ENCODE measurements around the gene DNAJB8. TPM values are rescaled to one million over a fixed set of nuclear protein-coding genes. Genes with fewer than 3 reads are reported as not detected.
A peak's percentile ranks its signal among the peaks of the same experiment; 100 is the strongest.

The DNAJB8 gene
- total RNA-seq, 2 donors from 2014 or later: not detected

DNA sequence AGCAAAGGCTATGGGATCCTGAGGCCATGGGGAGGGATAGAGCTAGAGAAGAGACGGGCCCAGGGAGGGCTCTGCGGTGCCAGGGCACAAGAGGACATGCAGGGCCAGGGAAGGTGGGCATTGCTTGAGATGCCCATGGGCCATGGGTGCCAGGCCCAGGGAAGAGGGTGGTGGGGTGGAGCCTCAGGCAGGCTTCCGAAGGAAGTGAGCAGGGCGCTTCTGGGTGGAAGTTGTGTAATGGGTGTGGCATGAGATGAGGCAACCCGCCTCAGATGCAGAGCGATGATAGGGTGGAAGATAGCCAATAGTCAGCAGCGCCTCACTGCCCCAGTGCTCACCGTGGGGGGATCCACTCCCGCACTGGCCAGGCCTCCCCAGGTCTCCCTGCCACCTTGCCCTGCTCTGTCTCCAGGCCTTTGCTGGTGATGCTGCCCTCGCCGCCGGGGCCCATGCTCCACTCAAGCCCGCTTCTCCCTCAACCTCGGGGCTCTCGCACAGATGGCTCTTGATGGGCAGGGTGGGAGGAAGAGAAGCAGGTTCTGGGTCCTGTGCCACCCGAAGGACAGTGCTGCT, 51.4 kb downstream of the DNAJB8 start:
- Histone ChIP-seq H3K9ac (ENCODE audit: extremely low read depth, low read length, poor library complexity, severe bottlenecking) (no peak overlapping the region), H3K4me1 (ENCODE audit: control insufficient read depth, insufficient read depth, low read length) (peaks cover 12% of the 10 kb centered on the region), H3K36me3 (ENCODE audit: control insufficient read depth, insufficient read depth, low read length) (no peaks in the 10 kb centered on the region), H3K4me3 (ENCODE audit: low read length) (no peak overlapping the region), H3K27me3 (ENCODE audit: control insufficient read depth, insufficient read depth, low read length, poor library complexity, severe bottlenecking) (no peaks in the 10 kb centered on the region), H3K27ac (ENCODE audit: low read depth, low read length) (no peak overlapping the region), H3K9me3 (ENCODE audit: control insufficient read depth, low read length) (no peaks in the 10 kb centered on the region)
- TF ChIP-seq, protein P1, sequence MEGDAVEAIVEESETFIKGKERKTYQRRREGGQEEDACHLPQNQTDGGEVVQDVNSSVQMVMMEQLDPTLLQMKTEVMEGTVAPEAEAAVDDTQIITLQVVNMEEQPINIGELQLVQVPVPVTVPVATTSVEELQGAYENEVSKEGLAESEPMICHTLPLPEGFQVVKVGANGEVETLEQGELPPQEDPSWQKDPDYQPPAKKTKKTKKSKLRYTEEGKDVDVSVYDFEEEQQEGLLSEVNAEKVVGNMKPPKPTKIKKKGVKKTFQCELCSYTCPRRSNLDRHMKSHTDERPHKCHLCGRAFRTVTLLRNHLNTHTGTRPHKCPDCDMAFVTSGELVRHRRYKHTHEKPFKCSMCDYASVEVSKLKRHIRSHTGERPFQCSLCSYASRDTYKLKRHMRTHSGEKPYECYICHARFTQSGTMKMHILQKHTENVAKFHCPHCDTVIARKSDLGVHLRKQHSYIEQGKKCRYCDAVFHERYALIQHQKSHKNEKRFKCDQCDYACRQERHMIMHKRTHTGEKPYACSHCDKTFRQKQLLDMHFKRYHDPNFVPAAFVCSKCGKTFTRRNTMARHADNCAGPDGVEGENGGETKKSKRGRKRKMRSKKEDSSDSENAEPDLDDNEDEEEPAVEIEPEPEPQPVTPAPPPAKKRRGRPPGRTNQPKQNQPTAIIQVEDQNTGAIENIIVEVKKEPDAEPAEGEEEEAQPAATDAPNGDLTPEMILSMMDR (conservative IDR thresholded peaks at IDR 0.05): no peak
- H3K4me1 Mint-ChIP-seq: peaks cover 33% of the 10 kb centered on the region
- WGBS, 2 experiments (ENCODE audit: insufficient coverage in 1 of 2, insufficient read length in 1 of 2): 92 to 97% methylated on average over 10 to 16 of the region's 16 CpGs
- H3K27ac Mint-ChIP-seq: no peak overlapping the region
- H3K27me3 Mint-ChIP-seq (ENCODE audit: insufficient read depth): no peaks in the 10 kb centered on the region
- no peak for DNase-seq
- H3K4me3 Mint-ChIP-seq: no peak overlapping the region
- H3K9me3 Mint-ChIP-seq: peaks cover 3% of the 10 kb centered on the region
- no peaks in the 10 kb centered on the region for H3K36me3 Mint-ChIP-seq (ENCODE audit: low read depth)

DNA sequence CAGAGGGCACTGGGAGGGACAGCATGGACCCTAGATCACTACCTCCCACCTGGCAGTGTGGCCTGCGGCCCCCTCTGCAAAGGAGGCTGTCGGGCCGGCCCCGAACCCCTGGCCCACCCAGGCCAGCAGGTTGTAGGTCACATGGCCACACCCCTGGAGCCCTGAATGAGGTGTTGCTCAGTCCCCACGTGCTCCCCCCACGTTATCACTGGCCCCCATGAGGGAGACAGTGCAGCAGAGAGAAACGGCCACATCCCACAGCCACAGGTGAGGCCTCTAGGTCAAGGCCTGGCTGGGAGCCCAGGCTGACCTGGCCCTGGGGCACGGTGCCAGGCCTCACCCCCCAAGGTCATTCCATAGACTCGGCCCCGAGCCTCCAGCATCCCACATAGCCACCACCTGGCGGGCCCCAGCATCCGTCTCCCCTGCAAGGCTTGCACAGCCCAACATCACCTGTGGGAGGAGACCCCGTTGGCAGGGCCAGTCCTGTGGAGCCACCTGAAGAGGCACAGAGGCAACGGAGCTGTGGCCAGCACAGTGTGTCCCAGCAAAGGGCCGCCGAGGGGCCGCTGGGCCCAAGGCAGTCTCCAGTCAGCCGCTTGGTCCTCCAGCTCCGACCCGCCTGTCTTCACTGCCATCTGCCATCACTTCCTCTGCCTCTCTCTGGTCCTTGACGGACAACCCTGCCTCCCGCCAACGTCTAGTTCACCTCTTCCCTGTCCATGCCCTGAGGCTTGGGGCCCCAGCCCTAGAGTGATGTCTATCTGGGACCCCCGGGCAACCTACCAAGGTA, 53.1 kb downstream of the DNAJB8 start:
- no peak overlapping the region for H3K4me3 ChIP-seq (ENCODE audit: low read length)
- H3K9me3 Mint-ChIP-seq: no peaks in the 10 kb centered on the region
- WGBS, 2 experiments (ENCODE audit: insufficient coverage in 1 of 2, insufficient read length in 1 of 2): 93 to 94% methylated on average over 17 to 24 of the region's 24 CpGs
- H3K4me3 Mint-ChIP-seq: no peak overlapping the region
- TF ChIP-seq, protein P1 (conservative IDR thresholded peaks at IDR 0.05): no peak
- no peak overlapping the region for H3K27ac Mint-ChIP-seq
- H3K27me3 ChIP-seq (ENCODE audit: control insufficient read depth, insufficient read depth, low read length, poor library complexity, severe bottlenecking): no peaks in the 10 kb centered on the region
- H3K9me3 ChIP-seq (ENCODE audit: control insufficient read depth, low read length): no peaks in the 10 kb centered on the region
- peaks cover 12% of the 10 kb centered on the region for H3K4me1 ChIP-seq (ENCODE audit: control insufficient read depth, insufficient read depth, low read length)
- H3K4me1 Mint-ChIP-seq: peaks cover 32% of the 10 kb centered on the region
- H3K36me3 Mint-ChIP-seq (ENCODE audit: low read depth): no peaks in the 10 kb centered on the region
- H3K27ac ChIP-seq (ENCODE audit: low read depth, low read length): no peak overlapping the region
- H3K36me3 ChIP-seq (ENCODE audit: control insufficient read depth, insufficient read depth, low read length): no peaks in the 10 kb centered on the region
- H3K27me3 Mint-ChIP-seq (ENCODE audit: insufficient read depth): no peaks in the 10 kb centered on the region
- no peak overlapping the region for H3K9ac ChIP-seq (ENCODE audit: extremely low read depth, low read length, poor library complexity, severe bottlenecking)
- DNase-seq: no peak

DNA sequence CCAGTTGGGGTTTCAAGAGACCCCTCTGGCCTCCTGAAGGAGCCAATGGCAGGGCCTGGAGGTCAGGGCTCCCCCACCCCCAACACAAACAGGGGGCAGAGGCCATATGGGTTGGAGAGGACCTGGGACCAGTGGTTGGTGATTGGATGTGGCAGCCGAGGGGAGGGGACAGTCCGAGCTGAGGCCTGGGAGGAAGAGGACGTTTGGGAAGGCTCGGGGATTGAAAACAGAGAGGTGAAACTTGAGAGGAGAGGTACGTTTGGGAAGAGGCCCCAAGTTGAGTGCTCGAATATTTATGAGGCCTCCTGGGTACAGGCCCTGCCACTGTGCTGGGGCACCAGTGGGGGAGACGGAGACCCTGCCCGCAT, 53.7 kb downstream of the DNAJB8 start:
- Mint-ChIP-seq H3K4me3 (no peak overlapping the region), H3K9me3 (no peaks in the 10 kb centered on the region), H3K27me3 (ENCODE audit: insufficient read depth) (no peaks in the 10 kb centered on the region), H3K36me3 (ENCODE audit: low read depth) (no peaks in the 10 kb centered on the region), H3K4me1 (peaks cover 35% of the 10 kb centered on the region), H3K27ac (peak overlapping the region; percentile 94)
- no peaks in the 10 kb centered on the region for H3K36me3 ChIP-seq (ENCODE audit: control insufficient read depth, insufficient read depth, low read length)
- H3K27me3 ChIP-seq (ENCODE audit: control insufficient read depth, insufficient read depth, low read length, poor library complexity, severe bottlenecking): no peaks in the 10 kb centered on the region
- no peak overlapping the region for H3K27ac ChIP-seq (ENCODE audit: low read depth, low read length)
- no peak overlapping the region for H3K4me3 ChIP-seq (ENCODE audit: low read length)
- TF ChIP-seq, protein P1 (conservative IDR thresholded peaks at IDR 0.05): peak; percentile 0
- no peaks in the 10 kb centered on the region for H3K9me3 ChIP-seq (ENCODE audit: control insufficient read depth, low read length)
- DNase-seq: peak; percentile 77
- H3K9ac ChIP-seq (ENCODE audit: extremely low read depth, low read length, poor library complexity, severe bottlenecking): no peak overlapping the region
- WGBS, 2 experiments (ENCODE audit: insufficient coverage in 1 of 2, insufficient read length in 1 of 2): 78 to 90% methylated on average over 5 to 8 of the region's 8 CpGs
- H3K4me1 ChIP-seq (ENCODE audit: control insufficient read depth, insufficient read depth, low read length): peaks cover 12% of the 10 kb centered on the region

Other genes with a start within 250 kb of the DNAJB8 start
- gene GATA2, start 26.3 kb upstream of the DNAJB8 start, total RNA-seq: 1 to 10 TPM; 1.2 to 1.6 TPM
- gene RPN1, start 183.9 kb upstream of the DNAJB8 start, total RNA-seq: 100 to 1,000 TPM; 197 to 210 TPM